Activated CD8-positive, alpha-beta memory T cell treated with anti-CD3 and anti-CD28 coated beads for 24 hours (primary cell): Measurements from ENCODE around the gene UBE2G2.

Experiments
- DNase-seq: peaks from one replicate; pipeline ENCODE4 v3.0.0-alpha.2; 2020

UBE2G2 gene

GRCh38 chr21:44783020-44783696 lies 18.5 kb downstream of the UBE2G2 start:
- DNase-seq = no peak

GRCh38 chr21:44780767-44781459 lies 20.7 kb downstream of the UBE2G2 start:
- no peak for DNase-seq

GRCh38 chr21:44780137-44780502 lies 21.5 kb downstream of the UBE2G2 start:
- no peak for DNase-seq

GRCh38 chr21:44779417-44780136 lies 22.0 kb downstream of the UBE2G2 start:
- DNase-seq = peak; percentile 45

- DNase-seq = no peak
Observed at GRCh38 chr21:44778983-44779382, 22.6 kb downstream of the UBE2G2 start.

GRCh38 chr21:44778499-44778911 lies 23.1 kb downstream of the UBE2G2 start:
- DNase-seq = peak; percentile 32

GRCh38 chr21:44778094-44778493 lies 23.5 kb downstream of the UBE2G2 start:
- DNase-seq = peak; percentile 19

- DNase-seq = no peak
Observed at GRCh38 chr21:44774972-44775371, 26.6 kb downstream of the UBE2G2 start.

- DNase-seq = no peak
Observed at GRCh38 chr21:44773291-44773932, 28.2 kb downstream of the UBE2G2 start.

- no peak for DNase-seq
Observed at GRCh38 chr21:44771896-44772525, 29.6 kb downstream of the UBE2G2 start.

GRCh38 chr21:44767834-44768831 lies 33.5 kb downstream of the UBE2G2 start:
- no peak for DNase-seq

- DNase-seq = no peak
Observed at GRCh38 chr21:44766818-44767354, 34.7 kb downstream of the UBE2G2 start.

- DNase-seq = no peak
Observed at GRCh38 chr21:44766014-44766817, 35.4 kb downstream of the UBE2G2 start.

GRCh38 chr21:44765231-44766013 lies 36.2 kb downstream of the UBE2G2 start:
- no peak for DNase-seq

GRCh38 chr21:44764319-44765230 lies 37.0 kb downstream of the UBE2G2 start:
- DNase-seq = no peak

- DNase-seq = no peak
Observed at GRCh38 chr21:44763451-44764318, 37.9 kb downstream of the UBE2G2 start.

GRCh38 chr21:44763050-44763378 lies 38.6 kb downstream of the UBE2G2 start:
- no peak for DNase-seq
